ENCODE data around the gene TRIM32.

GRCh38 chr9:116736399-116737151 is 49.5 kb downstream of the TRIM32 start:
- TF ChIP-seq, protein P1, sequence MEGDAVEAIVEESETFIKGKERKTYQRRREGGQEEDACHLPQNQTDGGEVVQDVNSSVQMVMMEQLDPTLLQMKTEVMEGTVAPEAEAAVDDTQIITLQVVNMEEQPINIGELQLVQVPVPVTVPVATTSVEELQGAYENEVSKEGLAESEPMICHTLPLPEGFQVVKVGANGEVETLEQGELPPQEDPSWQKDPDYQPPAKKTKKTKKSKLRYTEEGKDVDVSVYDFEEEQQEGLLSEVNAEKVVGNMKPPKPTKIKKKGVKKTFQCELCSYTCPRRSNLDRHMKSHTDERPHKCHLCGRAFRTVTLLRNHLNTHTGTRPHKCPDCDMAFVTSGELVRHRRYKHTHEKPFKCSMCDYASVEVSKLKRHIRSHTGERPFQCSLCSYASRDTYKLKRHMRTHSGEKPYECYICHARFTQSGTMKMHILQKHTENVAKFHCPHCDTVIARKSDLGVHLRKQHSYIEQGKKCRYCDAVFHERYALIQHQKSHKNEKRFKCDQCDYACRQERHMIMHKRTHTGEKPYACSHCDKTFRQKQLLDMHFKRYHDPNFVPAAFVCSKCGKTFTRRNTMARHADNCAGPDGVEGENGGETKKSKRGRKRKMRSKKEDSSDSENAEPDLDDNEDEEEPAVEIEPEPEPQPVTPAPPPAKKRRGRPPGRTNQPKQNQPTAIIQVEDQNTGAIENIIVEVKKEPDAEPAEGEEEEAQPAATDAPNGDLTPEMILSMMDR (optimal IDR thresholded peaks at IDR 0.05 in 1 of 3, IDR thresholded peaks at IDR 0.05 in 1 of 3, conservative IDR thresholded peaks at IDR 0.05 in 1 of 3; ENCODE audit: extremely low read depth in 1 of 3, insufficient read depth in 2 of 3, low read length in 3 of 3), result no peak
- TF ChIP-seq EZH2 (IDR thresholded peaks at IDR 0.05; ENCODE audit: low read length), result no peak

All from keratinocyte (primary cell).